ENCODE results near the gene FAM111A.

Gene FAM111A

GRCh38 chr11:59175091-59175501, 32.4 kb downstream of the FAM111A start:
- no peak for TF ChIP-seq CTCF (conservative IDR thresholded peaks at IDR 0.05; ENCODE audit: low read depth, low read length)
- no peak overlapping the region for H3K4me3 ChIP-seq (ENCODE audit: low read length)
- DNase-seq (ENCODE audit: low read depth): no peak

GRCh38 chr11:59176330-59176729, 33.7 kb downstream of the FAM111A start:
- no peak overlapping the region for H3K4me3 ChIP-seq (ENCODE audit: low read length)
- no peak for TF ChIP-seq CTCF (conservative IDR thresholded peaks at IDR 0.05; ENCODE audit: low read depth, low read length)
- DNase-seq (ENCODE audit: low read depth): no peak

- DNase-seq (ENCODE audit: low read depth): no peak
- TF ChIP-seq CTCF (conservative IDR thresholded peaks at IDR 0.05; ENCODE audit: low read depth, low read length): no peak
These were observed 35.7 kb downstream of the FAM111A start for GRCh38 chr11:59178402-59178801.

GRCh38 chr11:59179121-59179520, 36.5 kb downstream of the FAM111A start:
- TF ChIP-seq CTCF (conservative IDR thresholded peaks at IDR 0.05; ENCODE audit: low read depth, low read length): no peak
- no peak for DNase-seq (ENCODE audit: low read depth)
- no peak overlapping the region for H3K4me3 ChIP-seq (ENCODE audit: low read length)

More at GRCh38 chr11:59178402-59178801, 35.7 kb downstream of the FAM111A start:
- H3K4me3 ChIP-seq (ENCODE audit: low read length): no peak overlapping the region

GRCh38 chr11:59180168-59180776, 37.6 kb downstream of the FAM111A start:
- TF ChIP-seq CTCF (conservative IDR thresholded peaks at IDR 0.05; ENCODE audit: low read depth, low read length): no peak
- no peak for DNase-seq (ENCODE audit: low read depth)
- H3K4me3 ChIP-seq (ENCODE audit: low read length): no peak overlapping the region

- H3K4me3 ChIP-seq (ENCODE audit: low read length): no peak overlapping the region
- TF ChIP-seq CTCF (conservative IDR thresholded peaks at IDR 0.05; ENCODE audit: low read depth, low read length): no peak
- no peak for DNase-seq (ENCODE audit: low read depth)
These were observed 38.3 kb downstream of the FAM111A start for GRCh38 chr11:59180907-59181306.

GRCh38 chr11:59181746-59182456, 39.2 kb downstream of the FAM111A start:
- TF ChIP-seq CTCF (conservative IDR thresholded peaks at IDR 0.05; ENCODE audit: low read depth, low read length): no peak
- no peak for DNase-seq (ENCODE audit: low read depth)
- H3K4me3 ChIP-seq (ENCODE audit: low read length): no peak overlapping the region
